Lower leg skin (tissue), 4 donors: Measurements from ENCODE around the gene ZBTB26. TPM values are rescaled to one million over a fixed set of nuclear protein-coding genes. Genes with fewer than 3 reads are reported as not detected.
"Not testable (repeated sequence)": the region's sequence is repeated elsewhere in the genome, so short reads cannot be mapped to it uniquely, and the experiment has no call there.

ENCODE experiments used
- DNase-seq, 2 donors: peaks; one replicate each; pipeline ENCODE4 v3.0.0-alpha.2; 2019; ENCODE audit warnings: low spot score in 2 of 2
- H3K4me3 ChIP-seq: fragments of 200-600 bp; sonication (generic); 2 replicates; pipeline ENCODE4 v1.5.1; 2017; ENCODE audit warnings: mild to moderate bottlenecking, low read depth; ENCODE audit not compliant: poor library complexity, severe bottlenecking
- POLR2A ChIP-seq, 2 donors: fragments of 450-650 bp; IDR thresholded peaks; one replicate each; pipeline ENCODE4 v1.6.1; 2016 to 2017; ENCODE audit warnings: antibody characterized with exemption in 2 of 2, mild to moderate bottlenecking in 1 of 2, moderate library complexity in 1 of 2
- WGBS, 2 donors: methylation state at CpG; one replicate each; pipeline ENCODE4 v1.1.5; 2018; 5-methylcytosine and 5-hydroxymethylcytosine counted together
- intact Hi-C: fragments of 100-400 bp; cut with DNase I; formaldehyde crosslinking; loops from one replicate; pipeline ENCODE4 v1.15.0; 2023; ENCODE audit warnings: low total_unique reads
- total RNA-seq, 4 donors: library from RNA; depleted of rRNA; stranded (reverse); fragments of >200 nt; gene quantifications; one replicate each; pipeline ENCODE4 v1.1.0, GENCODE V29; 2016
- TF ChIP-seq, protein P1 (sequence below), 3 donors: fragments of 450-650 bp; IDR thresholded peaks; one replicate each; pipeline ENCODE4 v1.5.1; 2016; ENCODE audit warnings: antibody characterized with exemption in 3 of 3, mild to moderate bottlenecking in 3 of 3, moderate library complexity in 2 of 3

The ZBTB26 gene
- total RNA-seq, 4 donors from 2014 or later = 2.0 to 5.9 (median 4.8) TPM

DNA sequence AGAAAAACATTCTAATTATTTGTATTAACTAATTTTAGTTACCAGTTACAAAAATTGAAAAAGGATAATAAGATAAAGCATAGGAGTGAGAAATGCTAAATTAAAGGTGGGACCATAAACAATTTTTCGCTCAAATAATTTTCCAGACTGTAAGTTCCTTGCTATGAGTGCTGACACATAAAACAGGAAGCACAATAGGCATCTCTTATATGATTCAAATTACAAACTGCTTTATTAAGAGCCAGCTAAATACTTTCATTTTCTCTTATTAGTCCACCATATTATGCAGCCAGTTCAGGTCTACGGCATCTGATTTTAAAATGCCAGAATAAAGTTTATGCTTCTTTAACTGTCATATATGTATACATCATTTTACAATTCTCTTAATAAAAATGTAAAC lies 30.5 kb downstream of the ZBTB26 start:
- intact Hi-C loops = no loop called here
- no peak overlapping the region for H3K4me3 ChIP-seq
- DNase-seq = no peak
- 49 to 50% methylated on average over 2 of the region's 2 CpGs for WGBS, 2 donors
- TF ChIP-seq POLR2A (IDR thresholded peaks at IDR 0.05) = no peak
- TF ChIP-seq, protein P1, sequence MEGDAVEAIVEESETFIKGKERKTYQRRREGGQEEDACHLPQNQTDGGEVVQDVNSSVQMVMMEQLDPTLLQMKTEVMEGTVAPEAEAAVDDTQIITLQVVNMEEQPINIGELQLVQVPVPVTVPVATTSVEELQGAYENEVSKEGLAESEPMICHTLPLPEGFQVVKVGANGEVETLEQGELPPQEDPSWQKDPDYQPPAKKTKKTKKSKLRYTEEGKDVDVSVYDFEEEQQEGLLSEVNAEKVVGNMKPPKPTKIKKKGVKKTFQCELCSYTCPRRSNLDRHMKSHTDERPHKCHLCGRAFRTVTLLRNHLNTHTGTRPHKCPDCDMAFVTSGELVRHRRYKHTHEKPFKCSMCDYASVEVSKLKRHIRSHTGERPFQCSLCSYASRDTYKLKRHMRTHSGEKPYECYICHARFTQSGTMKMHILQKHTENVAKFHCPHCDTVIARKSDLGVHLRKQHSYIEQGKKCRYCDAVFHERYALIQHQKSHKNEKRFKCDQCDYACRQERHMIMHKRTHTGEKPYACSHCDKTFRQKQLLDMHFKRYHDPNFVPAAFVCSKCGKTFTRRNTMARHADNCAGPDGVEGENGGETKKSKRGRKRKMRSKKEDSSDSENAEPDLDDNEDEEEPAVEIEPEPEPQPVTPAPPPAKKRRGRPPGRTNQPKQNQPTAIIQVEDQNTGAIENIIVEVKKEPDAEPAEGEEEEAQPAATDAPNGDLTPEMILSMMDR (IDR thresholded peaks at IDR 0.05) = no peak

DNA sequence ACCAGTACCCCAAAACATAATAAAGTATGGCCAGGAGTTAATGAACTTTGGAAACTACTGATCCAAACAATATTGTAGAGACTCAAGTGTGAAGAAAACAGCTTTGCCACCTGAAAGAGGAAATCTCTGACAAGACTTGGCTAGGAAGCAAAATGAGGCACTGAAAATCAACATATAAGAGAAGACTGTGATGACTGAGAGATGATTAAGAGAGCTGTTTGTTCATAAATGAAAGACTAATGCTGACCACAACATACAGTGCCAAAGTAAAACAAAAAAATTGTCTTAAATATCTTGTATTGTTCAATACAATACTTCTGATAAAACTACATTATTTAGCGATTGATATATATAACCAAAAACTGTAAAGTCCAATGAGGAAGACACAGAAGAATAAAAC lies 33.3 kb downstream of the ZBTB26 start:
- no peak for DNase-seq
- no peak overlapping the region for H3K4me3 ChIP-seq
- WGBS, 2 donors = 94 to 95% methylated on average over 1 of the region's 1 CpG
- intact Hi-C loops = no loop called here
- TF ChIP-seq POLR2A (IDR thresholded peaks at IDR 0.05) = no peak
- TF ChIP-seq, protein P1 (IDR thresholded peaks at IDR 0.05) = no peak

- intact Hi-C loops = no loop called here
- TF ChIP-seq POLR2A (IDR thresholded peaks at IDR 0.05) = no peak
- TF ChIP-seq, protein P1 (IDR thresholded peaks at IDR 0.05) = no peak
- WGBS, 2 donors = 76 to 88% methylated on average over 3 of the region's 3 CpGs
- no peak for DNase-seq
- no peak overlapping the region for H3K4me3 ChIP-seq
These were observed 42.8 kb downstream of the ZBTB26 start for GRCh38 chr9:122888480-122888879.

GRCh38 chr9:122883125-122883524 lies 48.2 kb downstream of the ZBTB26 start:
- TF ChIP-seq POLR2A (IDR thresholded peaks at IDR 0.05) = no peak
- TF ChIP-seq, protein P1 (IDR thresholded peaks at IDR 0.05) = no peak
- no peak for DNase-seq
- 89 to 94% methylated on average over 2 of the region's 2 CpGs for WGBS, 2 donors
- no peak overlapping the region for H3K4me3 ChIP-seq
- intact Hi-C loops = no loop called here

GRCh38 chr9:122879443-122879842 lies 51.9 kb downstream of the ZBTB26 start:
- no peak for DNase-seq
- no peak overlapping the region for H3K4me3 ChIP-seq
- TF ChIP-seq, protein P1 (IDR thresholded peaks at IDR 0.05) = no peak
- TF ChIP-seq POLR2A (IDR thresholded peaks at IDR 0.05) = no peak
- intact Hi-C loops = no loop called here
- 73 to 75% methylated on average over 2 of the region's 2 CpGs for WGBS, 2 donors

- no peak for DNase-seq
- WGBS, 2 donors = 82 to 100% methylated on average over 1 of the region's 1 CpG
- H3K4me3 ChIP-seq = no peak overlapping the region
- intact Hi-C loops = no loop called here
- no peak for TF ChIP-seq POLR2A (IDR thresholded peaks at IDR 0.05)
- TF ChIP-seq, protein P1 (IDR thresholded peaks at IDR 0.05) = no peak
These were observed 55.8 kb downstream of the ZBTB26 start for GRCh38 chr9:122875523-122875922.

DNA sequence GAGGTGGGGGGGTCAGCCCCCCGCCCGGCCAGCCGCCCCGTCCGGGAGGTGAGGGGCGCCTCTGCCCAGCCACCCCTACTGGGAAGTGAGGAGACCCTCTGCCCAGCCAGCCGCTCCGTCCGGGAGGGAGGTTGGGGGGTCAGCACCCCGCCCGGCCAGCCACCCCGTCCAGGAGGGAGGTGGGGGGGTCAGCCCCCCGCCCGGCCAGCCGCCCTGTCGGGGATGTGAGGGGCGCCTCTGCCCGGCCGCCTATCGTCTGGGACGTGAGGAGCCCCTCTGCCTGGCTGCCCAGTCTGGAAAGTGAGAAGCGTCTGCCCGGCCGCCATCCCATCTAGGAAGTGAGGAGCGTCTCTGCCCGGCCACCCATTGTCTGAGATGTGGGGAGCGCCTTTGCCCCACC lies 64.0 kb downstream of the ZBTB26 start:
- DNase-seq, intact Hi-C loops, H3K4me3 ChIP-seq: not testable (repeated sequence)
- WGBS, 2 donors = no CpG with 5 or more reads among the region's 27 CpGs
